ENCODE results near the gene PRLH.
A peak's percentile ranks its signal among the peaks of the same experiment; 100 is the strongest.

Gene PRLH

GRCh38 chr2:237565974-237566373 is 400 bp upstream of the PRLH start:
- no peak for DNase-seq (ENCODE audit: low spot score)

GRCh38 chr2:237567276-237568029 is 1.1 kb downstream of the PRLH start:
- no peak for DNase-seq (ENCODE audit: low spot score)

GRCh38 chr2:237568121-237568660 is 1.8 kb downstream of the PRLH start:
- no peak for DNase-seq (ENCODE audit: low spot score)

GRCh38 chr2:237569041-237569440 is 2.7 kb downstream of the PRLH start:
- no peak for DNase-seq (ENCODE audit: low spot score)

- DNase-seq (ENCODE audit: low spot score), result no peak
These were observed 3.5 kb downstream of the PRLH start for GRCh38 chr2:237569896-237570295.

- no peak for DNase-seq (ENCODE audit: low spot score)
These were observed 4.5 kb downstream of the PRLH start for GRCh38 chr2:237570776-237571335.

GRCh38 chr2:237571551-237571950 is 5.2 kb downstream of the PRLH start:
- DNase-seq (ENCODE audit: low spot score), result no peak

GRCh38 chr2:237572021-237572741 is 5.8 kb downstream of the PRLH start:
- peak; percentile 93 for DNase-seq (ENCODE audit: low spot score)

- DNase-seq (ENCODE audit: low spot score), result no peak
These were observed 6.3 kb downstream of the PRLH start for GRCh38 chr2:237572742-237573101.

GRCh38 chr2:237573721-237574415 is 7.5 kb downstream of the PRLH start:
- DNase-seq (ENCODE audit: low spot score), result no peak

- DNase-seq (ENCODE audit: low spot score), result no peak
These were observed 8.1 kb downstream of the PRLH start for GRCh38 chr2:237574467-237574866.

GRCh38 chr2:237574894-237575868 is 8.8 kb downstream of the PRLH start:
- no peak for DNase-seq (ENCODE audit: low spot score)

GRCh38 chr2:237575869-237576862 is 9.8 kb downstream of the PRLH start:
- DNase-seq (ENCODE audit: low spot score), result no peak

GRCh38 chr2:237576974-237577373 is 10.6 kb downstream of the PRLH start:
- no peak for DNase-seq (ENCODE audit: low spot score)

GRCh38 chr2:237577458-237577857 is 11.1 kb downstream of the PRLH start:
- DNase-seq (ENCODE audit: low spot score), result no peak

GRCh38 chr2:237577956-237578870 is 11.8 kb downstream of the PRLH start:
- no peak for DNase-seq (ENCODE audit: low spot score)

- DNase-seq (ENCODE audit: low spot score), result no peak
These were observed 15.0 kb downstream of the PRLH start for GRCh38 chr2:237581326-237581725.

- DNase-seq (ENCODE audit: low spot score), result peak; percentile 80
These were observed 15.7 kb downstream of the PRLH start for GRCh38 chr2:237581751-237582746.

All from HuH-7 (cell line).